Kidney epithelial cell (primary cell): Measurements from ENCODE around the gene SERBP1. TPM values are rescaled to one million over a fixed set of nuclear protein-coding genes. Genes with fewer than 3 reads are reported as not detected.

Experiments
- DNase-seq: peaks from one replicate; pipeline ENCODE4 v3.0.0-alpha.2; 2010; ENCODE audit warnings: low read depth
- H3K27me3 ChIP-seq: 2 replicates; pipeline ENCODE4 v1.6.0; 2011; ENCODE audit warnings: low read length; ENCODE audit not compliant: control insufficient read depth, insufficient read depth
- H3K36me3 ChIP-seq: 2 replicates; pipeline ENCODE4 v1.5.1; 2011; ENCODE audit warnings: low read length; ENCODE audit not compliant: control insufficient read depth, insufficient read depth
- H3K4me3 ChIP-seq: 2 replicates; pipeline ENCODE4 v1.5.1; 2011; ENCODE audit warnings: low read depth, mild to moderate bottlenecking, control low read depth, low read length
- CTCF ChIP-seq: IDR thresholded peaks from 2 replicates; pipeline ENCODE4 v1.5.1; 2011; ENCODE audit warnings: mild to moderate bottlenecking, moderate library complexity, low read length, control low read depth, inconsistent platforms; ENCODE audit not compliant: insufficient read depth, poor library complexity, severe bottlenecking
- total RNA-seq: library from RNA; depleted of rRNA; stranded (reverse); fragments of >200 nt; gene quantifications from 2 replicates; pipeline ENCODE4 v1.2.3, GENCODE V29; 2015

SERBP1 gene
- total RNA-seq, 1 donor from 2014 or later: 234 TPM

DNA sequence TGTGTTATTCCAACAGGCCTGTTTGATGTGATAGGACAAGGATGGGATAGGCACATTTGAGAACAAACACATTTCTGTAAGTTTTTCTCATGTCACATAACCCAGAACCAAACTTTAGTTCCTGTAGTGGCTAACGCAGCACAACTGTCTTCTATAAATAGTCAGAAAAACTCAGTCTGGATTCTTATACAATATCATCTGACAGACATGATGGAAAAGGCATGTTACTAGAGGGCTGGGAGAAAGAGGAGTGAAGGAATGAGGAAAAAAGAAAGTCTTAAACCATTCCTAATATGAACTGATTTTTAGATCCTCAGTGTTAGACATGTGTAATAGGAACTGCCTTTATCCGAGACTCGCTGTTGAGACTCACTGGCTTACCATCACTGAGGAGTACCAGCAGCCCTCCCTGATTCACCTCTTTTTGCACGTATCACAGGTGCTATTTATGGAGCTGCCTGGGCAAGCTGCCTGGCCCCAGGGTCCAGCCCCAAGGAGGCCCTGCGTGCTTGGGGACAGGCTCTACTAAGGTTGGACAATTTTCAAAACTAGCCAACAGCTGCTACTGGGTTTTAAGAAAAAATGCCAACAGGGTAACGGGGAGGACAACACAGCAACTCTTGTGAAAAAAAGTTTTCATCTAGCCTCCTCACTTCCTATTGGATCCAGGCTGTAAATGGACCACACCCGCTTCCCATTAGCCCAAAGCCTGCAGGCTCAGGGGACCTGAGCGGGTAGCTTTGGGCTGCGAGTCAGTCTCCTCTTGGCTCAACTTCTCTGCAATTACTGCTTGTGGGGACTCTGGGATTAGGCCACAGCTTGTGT lies 30.7 kb upstream of the SERBP1 start:
- H3K4me3 ChIP-seq: no peak overlapping the region
- H3K36me3 ChIP-seq: no peaks in the 10 kb centered on the region
- TF ChIP-seq CTCF: no peak
- no peaks in the 10 kb centered on the region for H3K27me3 ChIP-seq
- no peak for DNase-seq

DNA sequence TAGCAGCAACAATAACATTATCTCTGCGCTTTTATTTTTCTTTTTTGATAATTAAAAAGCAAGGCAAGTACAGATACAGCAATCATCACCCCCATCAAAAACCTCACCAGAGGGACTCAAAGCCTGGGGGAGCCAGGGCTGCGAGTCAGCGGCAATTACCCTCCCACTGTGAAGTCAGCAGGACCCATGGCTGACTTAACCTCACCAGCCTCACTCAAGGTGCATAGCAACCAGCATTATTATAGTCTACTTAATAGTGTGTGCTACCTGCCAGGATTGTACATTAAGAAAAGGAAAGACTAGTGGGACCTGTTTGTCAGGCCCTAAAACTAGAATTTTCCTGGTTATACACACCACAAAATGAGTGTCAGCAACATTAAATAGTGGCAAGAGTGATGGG lies 28.9 kb upstream of the SERBP1 start:
- Histone ChIP-seq H3K36me3 (no peaks in the 10 kb centered on the region), H3K27me3 (no peaks in the 10 kb centered on the region), H3K4me3 (no peak overlapping the region)
- no peak for DNase-seq
- no peak for TF ChIP-seq CTCF

DNA sequence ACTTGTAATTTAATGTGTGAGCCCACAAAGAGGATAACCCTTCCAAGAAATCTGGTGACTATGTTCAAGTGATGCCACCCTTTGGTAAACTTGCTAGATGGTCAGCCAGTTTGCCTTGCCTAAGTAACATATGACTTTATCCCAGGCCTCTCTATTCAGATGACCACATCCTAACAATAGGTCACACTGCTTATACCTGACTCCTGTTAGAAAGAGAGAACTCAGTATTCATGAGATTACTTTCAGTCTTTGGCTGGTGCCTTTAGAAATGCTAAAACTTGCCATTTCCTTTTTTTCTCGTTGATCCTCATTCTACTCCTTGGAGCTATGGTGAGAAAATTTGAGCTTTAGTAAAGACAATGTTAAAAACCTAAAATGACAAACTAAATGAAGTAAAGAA lies 28.5 kb upstream of the SERBP1 start:
- Histone ChIP-seq H3K36me3 (no peaks in the 10 kb centered on the region), H3K4me3 (no peak overlapping the region), H3K27me3 (no peaks in the 10 kb centered on the region)
- no peak for DNase-seq
- TF ChIP-seq CTCF: no peak

GRCh38 chr1:67457247-67457646 lies 27.0 kb upstream of the SERBP1 start:
- H3K36me3 ChIP-seq: no peaks in the 10 kb centered on the region
- H3K27me3 ChIP-seq: no peaks in the 10 kb centered on the region
- no peak for DNase-seq
- TF ChIP-seq CTCF: no peak
- no peak overlapping the region for H3K4me3 ChIP-seq

DNA sequence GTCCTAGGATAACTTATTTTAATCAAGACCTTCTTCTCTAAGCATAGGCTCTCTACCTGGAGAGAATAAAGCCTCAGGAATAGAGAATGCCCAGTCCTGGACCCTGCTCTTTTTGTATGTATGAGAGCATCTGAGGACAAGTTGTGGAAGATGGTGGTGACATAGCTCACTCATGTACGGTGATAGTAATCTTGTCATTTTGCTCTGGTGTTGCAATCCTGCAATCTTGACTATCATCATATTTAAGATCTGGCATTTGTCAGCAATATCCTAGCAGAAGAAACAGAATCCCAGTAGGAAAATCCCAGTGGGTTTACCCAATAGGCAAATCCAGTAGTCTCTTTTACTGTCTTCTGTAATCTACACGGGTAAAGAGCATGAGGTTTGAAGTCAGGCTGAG lies 21.6 kb upstream of the SERBP1 start:
- no peaks in the 10 kb centered on the region for H3K36me3 ChIP-seq
- no peak for DNase-seq
- TF ChIP-seq CTCF: no peak
- no peaks in the 10 kb centered on the region for H3K27me3 ChIP-seq
- H3K4me3 ChIP-seq: no peak overlapping the region

- H3K36me3 ChIP-seq: no peaks in the 10 kb centered on the region
- no peak for DNase-seq
- no peak for TF ChIP-seq CTCF
- H3K4me3 ChIP-seq: no peak overlapping the region
- H3K27me3 ChIP-seq: no peaks in the 10 kb centered on the region
These were observed 21.2 kb upstream of the SERBP1 start for GRCh38 chr1:67451356-67451755.
